Keratinocyte (primary cell): ENCODE results near the gene PRR23A. TPM values are rescaled to one million over a fixed set of nuclear protein-coding genes. Genes with fewer than 3 reads are reported as not detected.
"Not testable (repeated sequence)": the region's sequence is repeated elsewhere in the genome, so short reads cannot be mapped to it uniquely, and the experiment has no call there.

ENCODE experiments used
- DNase-seq: peaks from one replicate; pipeline ENCODE4 v3.0.0-alpha.2; 2011; ENCODE audit warnings: low read depth, missing footprints, low spot score
- FAIRE-seq: peaks from 2 replicates; lab custom pipeline; 2011; peaks lifted over from hg19 to GRCh38; lab: Jason Lieb, UNC
- H2AFZ ChIP-seq: 2 replicates; pipeline ENCODE4 v1.6.0; 2012; ENCODE audit warnings: low read length, control low read depth, inconsistent platforms; ENCODE audit not compliant: control insufficient read depth
- H3K27ac ChIP-seq: 2 replicates; pipeline ENCODE4 v1.5.1; 2011; ENCODE audit warnings: low read length; ENCODE audit not compliant: control insufficient read depth, insufficient read depth
- H3K27me3 ChIP-seq: 3 replicates; pipeline ENCODE4 v1.6.0; 2011; ENCODE audit warnings: low read length; ENCODE audit not compliant: control insufficient read depth, insufficient read depth; ENCODE audit errors: extremely low read depth
- H3K36me3 ChIP-seq, 2 experiments: 2 replicates in 1 of 2; 3 replicates in 1 of 2; pipeline ENCODE4 v1.5.1; 2011; ENCODE audit warnings: low read length in 2 of 2, mild to moderate bottlenecking in 1 of 2; ENCODE audit not compliant: control insufficient read depth in 2 of 2, insufficient read depth in 2 of 2; ENCODE audit errors: extremely low read depth in 1 of 2
- H3K4me1 ChIP-seq: 3 replicates; pipeline ENCODE4 v1.5.1; 2011; ENCODE audit warnings: low read length; ENCODE audit not compliant: control insufficient read depth, insufficient read depth; ENCODE audit errors: extremely low read depth
- H3K4me2 ChIP-seq: 3 replicates; pipeline ENCODE4 v1.6.0; 2011; ENCODE audit warnings: low read depth, low read length; ENCODE audit not compliant: control insufficient read depth, insufficient read depth; ENCODE audit errors: extremely low read depth
- H3K4me3 ChIP-seq, 3 experiments: fragments of 200-600 bp in 1 of 3; sonication (generic) in 1 of 3; 2 replicates in 2 of 3; 3 replicates in 1 of 3; pipeline ENCODE4 v1.5.1; 2011 to 2016; ENCODE audit warnings: low read length in 3 of 3, mild to moderate bottlenecking in 3 of 3, control low read depth in 2 of 3, inconsistent platforms in 1 of 3, low read depth in 1 of 3, mixed read lengths in 1 of 3, mixed run types in 1 of 3, moderate library complexity in 1 of 3; ENCODE audit not compliant: control insufficient read depth in 2 of 3, insufficient read depth in 2 of 3; ENCODE audit errors: extremely low read depth in 1 of 3
- H3K79me2 ChIP-seq: 2 replicates; pipeline ENCODE4 v1.6.0; 2012; ENCODE audit warnings: low read length; ENCODE audit not compliant: control insufficient read depth, insufficient read depth
- H3K9ac ChIP-seq: 3 replicates; pipeline ENCODE4 v1.6.0; 2011; ENCODE audit warnings: low read length; ENCODE audit not compliant: control insufficient read depth, insufficient read depth; ENCODE audit errors: extremely low read depth
- H3K9me1 ChIP-seq: 3 replicates; pipeline ENCODE4 v1.6.0; 2011; ENCODE audit warnings: low read length; ENCODE audit not compliant: control insufficient read depth, insufficient read depth; ENCODE audit errors: extremely low read depth
- H3K9me3 ChIP-seq: 2 replicates; pipeline ENCODE4 v1.5.1; 2012; ENCODE audit warnings: low read depth, low read length; ENCODE audit not compliant: control insufficient read depth
- H4K20me1 ChIP-seq: 3 replicates; pipeline ENCODE4 v1.6.0; 2011; ENCODE audit warnings: low read length; ENCODE audit not compliant: control insufficient read depth, insufficient read depth; ENCODE audit errors: extremely low read depth
- CTCF ChIP-seq, 3 experiments: IDR thresholded peaks in 1 of 3; conservative IDR thresholded peaks in 1 of 3; optimal IDR thresholded peaks in 1 of 3; 2 replicates in 2 of 3; 3 replicates in 1 of 3; pipeline versions ENCODE3 to v1.5.1; 2011; ENCODE audit warnings: low read length in 3 of 3, mild to moderate bottlenecking in 3 of 3, moderate library complexity in 2 of 3, control low read depth in 1 of 3, inconsistent platforms in 1 of 3; ENCODE audit not compliant: insufficient read depth in 2 of 3; ENCODE audit errors: extremely low read depth in 1 of 3
- EZH2 ChIP-seq: IDR thresholded peaks from one replicate; pipeline ENCODE4 v1.6.1; 2012; ENCODE audit warnings: inconsistent platforms, mild to moderate bottlenecking, low read length, moderate library complexity
- dilution Hi-C: fragments of 300-500 bp; cut with MboI; formaldehyde crosslinking; loops from one replicate; pipeline ENCODE4 v1.7.0; 2020; ENCODE audit warnings: low sequenced_read_pairs; ENCODE audit not compliant: extremely low pct_ligation_motif_present
- polyA plus RNA-seq, 5 experiments: library from polyadenylated mRNA; depleted of rRNA in 3 of 5; stranded (reverse) in 3 of 5; stranded (forward) in 1 of 5; unstranded in 1 of 5; fragments of >200 nt; gene quantifications; 1 replicate in 1 of 5; 2 replicates in 3 of 5; 3 replicates in 1 of 5; pipeline versions ENCODE4 v1.2.1 to v1.2.3, GENCODE V29; 2011 to 2012; ENCODE audit warnings: missing spikeins in 2 of 5, low read depth in 1 of 5, low replicate concordance in 1 of 5

The PRR23A gene
- polyA plus RNA-seq, 1 donor (not counting 4 experiments of a cell fraction or from before 2014, with no cell fraction given), result not detected

GRCh38 chr3:139037478-139037877, 31.4 kb upstream of the PRR23A start:
- Histone ChIP-seq H3K9me1 (no peaks in the 10 kb centered on the region), H3K9me3 (no peaks in the 10 kb centered on the region), H3K4me3 (no peak overlapping the region), H3K4me2 (no peak overlapping the region), H3K9ac (no peak overlapping the region), H4K20me1 (no peaks in the 10 kb centered on the region), H3K27ac (no peak overlapping the region), H3K79me2 (no peaks in the 10 kb centered on the region), H2AFZ (no peak overlapping the region), H3K27me3 (no peaks in the 10 kb centered on the region), H3K36me3 (no peaks in the 10 kb centered on the region), H3K4me1 (no peaks in the 10 kb centered on the region)
- FAIRE-seq (no peak), DNase-seq (no peak)
- dilution Hi-C loops, result no loop called here
- no peak for TF ChIP-seq EZH2

GRCh38 chr3:139032326-139033002, 26.4 kb upstream of the PRR23A start:
- Histone ChIP-seq H4K20me1 (no peaks in the 10 kb centered on the region), H3K27ac (no peak overlapping the region), H3K9me3 (no peaks in the 10 kb centered on the region), H3K9ac (no peak overlapping the region), H3K4me3 (no peak overlapping the region), H3K9me1 (no peaks in the 10 kb centered on the region), H3K36me3 (no peaks in the 10 kb centered on the region), H2AFZ (no peak overlapping the region), H3K27me3 (no peaks in the 10 kb centered on the region), H3K4me2 (no peak overlapping the region), H3K79me2 (no peaks in the 10 kb centered on the region), H3K4me1 (no peaks in the 10 kb centered on the region)
- no peak for DNase-seq
- FAIRE-seq, result no peak
- no peak for TF ChIP-seq CTCF (optimal IDR thresholded peaks at IDR 0.05 in 1 of 3, IDR thresholded peaks at IDR 0.05 in 1 of 3, conservative IDR thresholded peaks at IDR 0.05 in 1 of 3; ENCODE audit: extremely low read depth in 1 of 3, insufficient read depth in 2 of 3, low read length in 3 of 3)
- no peak for TF ChIP-seq EZH2
- dilution Hi-C loops, result no loop called here

- H3K79me2 ChIP-seq, H3K9me3 ChIP-seq, H2AFZ ChIP-seq, H3K36me3 ChIP-seq, H3K27ac ChIP-seq, H3K4me1 ChIP-seq, H3K4me3 ChIP-seq, H3K27me3 ChIP-seq, dilution Hi-C loops, DNase-seq, FAIRE-seq, H3K9me1 ChIP-seq, H3K9ac ChIP-seq, H4K20me1 ChIP-seq, H3K4me2 ChIP-seq: not testable (repeated sequence)
Observed at GRCh38 chr3:139030576-139030975, 24.5 kb upstream of the PRR23A start.
